Measurements from ENCODE around the gene SLC22A4.

Gene SLC22A4

GRCh38 chr5:132271251-132272246 lies 22.6 kb upstream of the SLC22A4 start:
- Histone ChIP-seq H2BK5ac (ENCODE audit: low read depth, low read length, poor library complexity, severe bottlenecking) (no peak overlapping the region), H3K4me1 (ENCODE audit: control insufficient read depth, insufficient read depth, low read depth, low read length) (peaks cover 41% of the 10 kb centered on the region), H2BK15ac (ENCODE audit: low read depth, poor library complexity, severe bottlenecking) (no peak overlapping the region), H3K23ac (ENCODE audit: low read length in 2 of 2) (no peak overlapping the region), H3K4me3 (ENCODE audit: insufficient read depth in 1 of 2, low read depth in 1 of 2, low read length in 2 of 2) (no peak overlapping the region), H3K14ac (ENCODE audit: low read length in 2 of 2) (no peak overlapping the region), H3K27ac (ENCODE audit: low read length, poor library complexity, severe bottlenecking) (no peak overlapping the region), H4K91ac (ENCODE audit: low read length) (no peak overlapping the region), H2BK12ac (ENCODE audit: low read length in 2 of 2) (no peak overlapping the region), H2AFZ (ENCODE audit: low read depth, low read length) (no peak overlapping the region), H3K4ac (ENCODE audit: low read depth in 1 of 2, low read length in 2 of 2) (no peak overlapping the region), H2BK120ac (ENCODE audit: low read depth, low read length) (no peak overlapping the region), H4K8ac (ENCODE audit: low read length) (no peak overlapping the region), H3K36me3 (ENCODE audit: control insufficient read depth in 1 of 2, insufficient read depth in 2 of 2, low read depth in 1 of 2, low read length in 2 of 2) (peaks cover 68 to 72% of the 10 kb centered on the region in 2 experiments), H3K9me3 (ENCODE audit: control insufficient read depth, low read length) (no peaks in the 10 kb centered on the region), H3K27me3 (ENCODE audit: control insufficient read depth in 1 of 2, insufficient read depth in 1 of 2, low read length in 2 of 2) (no peaks in the 10 kb centered on the region), H2AK5ac (ENCODE audit: low read length, severe bottlenecking) (no peak overlapping the region), H3K79me1 (replicated peaks; ENCODE audit: low read length, poor library complexity, severe bottlenecking) (peaks cover 31% of the 10 kb centered on the region), H3K4me2 (ENCODE audit: low read length, poor library complexity, severe bottlenecking) (no peak overlapping the region), H3K18ac (ENCODE audit: low read depth in 1 of 2, low read length in 2 of 2) (no peak overlapping the region), H3K9ac (ENCODE audit: low read length) (no peak overlapping the region)
- 93% methylated on average over 77 of the region's 77 CpGs for WGBS
- no peak for DNase-seq

DNA sequence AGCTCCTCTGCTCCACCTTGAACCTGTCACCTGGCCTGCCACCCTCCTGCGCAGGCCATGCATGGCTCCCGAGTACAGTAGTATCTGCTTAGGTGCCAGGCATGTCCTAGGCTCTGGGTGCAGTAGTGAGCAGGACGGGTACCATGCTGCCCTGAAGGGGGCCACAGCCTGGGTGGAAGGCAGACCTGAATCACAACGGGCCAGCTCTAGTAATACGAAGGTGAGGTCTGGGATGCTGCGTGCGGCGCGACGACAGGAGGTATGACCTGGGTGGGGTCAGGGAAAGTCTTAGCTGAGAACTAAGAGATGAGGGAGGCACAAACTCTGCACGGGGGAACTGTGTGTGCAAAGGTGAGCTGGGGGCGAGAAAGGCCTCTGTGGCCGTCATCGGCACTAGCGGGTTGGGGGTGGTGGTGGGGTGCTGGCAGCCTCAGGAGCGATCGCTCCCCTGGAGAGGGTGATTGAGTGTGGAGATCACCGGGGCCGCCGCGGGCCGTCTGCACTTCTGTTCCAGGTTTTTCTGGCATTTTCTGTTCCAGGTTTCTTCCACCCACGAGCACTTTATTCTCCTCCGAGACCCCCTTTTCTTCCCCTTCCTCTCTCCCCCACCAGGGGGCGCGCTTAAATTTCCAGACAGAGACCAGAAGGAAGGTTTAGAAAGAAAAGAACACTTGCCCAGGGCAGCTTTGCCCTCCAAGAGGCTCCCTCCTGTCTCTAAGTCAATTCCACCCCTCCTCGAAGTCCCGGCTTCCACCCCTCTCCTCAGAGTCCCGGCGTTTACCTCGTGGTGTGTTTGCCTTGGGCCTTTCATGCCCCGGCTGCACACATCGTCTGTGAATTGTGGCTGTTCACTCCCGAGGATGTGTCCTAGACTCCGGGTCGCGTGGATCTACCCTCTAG lies 21.6 kb upstream of the SLC22A4 start:
- no peak overlapping the region for H3K14ac ChIP-seq (ENCODE audit: low read length in 2 of 2)

GRCh38 chr5:132273631-132274030 lies 20.6 kb upstream of the SLC22A4 start:
- no peak overlapping the region for H3K27ac ChIP-seq (ENCODE audit: low read length, poor library complexity, severe bottlenecking)
- no peak overlapping the region for H4K91ac ChIP-seq (ENCODE audit: low read length)
- no peak overlapping the region for H3K4me3 ChIP-seq (ENCODE audit: insufficient read depth in 1 of 2, low read depth in 1 of 2, low read length in 2 of 2)
- WGBS: no CpG with 5 or more reads among the region's 2 CpGs
- peaks cover 32% of the 10 kb centered on the region for H3K4me1 ChIP-seq (ENCODE audit: control insufficient read depth, insufficient read depth, low read depth, low read length)
- no peaks in the 10 kb centered on the region for H3K9me3 ChIP-seq (ENCODE audit: control insufficient read depth, low read length)
- no peak overlapping the region for H2BK5ac ChIP-seq (ENCODE audit: low read depth, low read length, poor library complexity, severe bottlenecking)
- no peak overlapping the region for H3K14ac ChIP-seq (ENCODE audit: low read length in 2 of 2)
- H3K79me1 ChIP-seq (replicated peaks; ENCODE audit: low read length, poor library complexity, severe bottlenecking): peaks cover 20% of the 10 kb centered on the region
- peak overlapping the region; percentile 33 for H3K9ac ChIP-seq (ENCODE audit: low read length)
- peaks cover 47 to 51% of the 10 kb centered on the region in 2 experiments for H3K36me3 ChIP-seq (ENCODE audit: control insufficient read depth in 1 of 2, insufficient read depth in 2 of 2, low read depth in 1 of 2, low read length in 2 of 2)
- H3K18ac ChIP-seq (ENCODE audit: low read depth in 1 of 2, low read length in 2 of 2): no peak overlapping the region
- no peak overlapping the region for H3K23ac ChIP-seq (ENCODE audit: low read length in 2 of 2)
- H3K4ac ChIP-seq (ENCODE audit: low read depth in 1 of 2, low read length in 2 of 2): no peak overlapping the region
- no peak overlapping the region for H3K4me2 ChIP-seq (ENCODE audit: low read length, poor library complexity, severe bottlenecking)
- no peak for DNase-seq
- H2BK15ac ChIP-seq (ENCODE audit: low read depth, poor library complexity, severe bottlenecking): no peak overlapping the region
- no peaks in the 10 kb centered on the region for H3K27me3 ChIP-seq (ENCODE audit: control insufficient read depth in 1 of 2, insufficient read depth in 1 of 2, low read length in 2 of 2)
- H2AK5ac ChIP-seq (ENCODE audit: low read length, severe bottlenecking): no peak overlapping the region
- no peak overlapping the region for H2AFZ ChIP-seq (ENCODE audit: low read depth, low read length)
- H2BK120ac ChIP-seq (ENCODE audit: low read depth, low read length): no peak overlapping the region
- H2BK12ac ChIP-seq (ENCODE audit: low read length in 2 of 2): no peak overlapping the region
- H4K8ac ChIP-seq (ENCODE audit: low read length): no peak overlapping the region

More for the DNA sequence above, 21.6 kb upstream of the SLC22A4 start:
- peak; percentile 68 for DNase-seq
- Histone ChIP-seq H3K4me1 (ENCODE audit: control insufficient read depth, insufficient read depth, low read depth, low read length) (peaks cover 41% of the 10 kb centered on the region), H2BK15ac (ENCODE audit: low read depth, poor library complexity, severe bottlenecking) (no peak overlapping the region), H3K18ac (ENCODE audit: low read depth in 1 of 2, low read length in 2 of 2) (no peak overlapping the region), H3K4ac (ENCODE audit: low read depth in 1 of 2, low read length in 2 of 2) (peak overlapping the region in 1 of 2 experiments; percentile 18), H3K27ac (ENCODE audit: low read length, poor library complexity, severe bottlenecking) (no peak overlapping the region), H3K79me1 (replicated peaks; ENCODE audit: low read length, poor library complexity, severe bottlenecking) (peaks cover 23% of the 10 kb centered on the region), H3K4me2 (ENCODE audit: low read length, poor library complexity, severe bottlenecking) (no peak overlapping the region), H3K36me3 (ENCODE audit: control insufficient read depth in 1 of 2, insufficient read depth in 2 of 2, low read depth in 1 of 2, low read length in 2 of 2) (peaks cover 58 to 62% of the 10 kb centered on the region in 2 experiments), H3K4me3 (ENCODE audit: insufficient read depth in 1 of 2, low read depth in 1 of 2, low read length in 2 of 2) (no peak overlapping the region), H3K9me3 (ENCODE audit: control insufficient read depth, low read length) (no peaks in the 10 kb centered on the region), H2BK120ac (ENCODE audit: low read depth, low read length) (no peak overlapping the region), H2AFZ (ENCODE audit: low read depth, low read length) (no peak overlapping the region), H4K8ac (ENCODE audit: low read length) (no peak overlapping the region), H4K91ac (ENCODE audit: low read length) (no peak overlapping the region), H2AK5ac (ENCODE audit: low read length, severe bottlenecking) (no peak overlapping the region), H3K27me3 (ENCODE audit: control insufficient read depth in 1 of 2, insufficient read depth in 1 of 2, low read length in 2 of 2) (no peaks in the 10 kb centered on the region), H2BK12ac (ENCODE audit: low read length in 2 of 2) (no peak overlapping the region), H2BK5ac (ENCODE audit: low read depth, low read length, poor library complexity, severe bottlenecking) (no peak overlapping the region), H3K23ac (ENCODE audit: low read length in 2 of 2) (no peak overlapping the region), H3K9ac (ENCODE audit: low read length) (peak overlapping the region; percentile 33)
- WGBS: 64% methylated on average over 30 of the region's 37 CpGs
